GM08714 (cell line): ENCODE measurements around the gene HOXA13.

Experiments used
- H3K4me3 ChIP-seq: fragments of 200-500 bp; sonication (Bioruptor generic); 2 replicates; pipeline ENCODE4 v1.5.1; 2014; ENCODE audit warnings: mild to moderate bottlenecking, low read length, inconsistent platforms
- ZNF274 ChIP-seq: IDR thresholded peaks from 2 replicates; pipeline ENCODE4 v1.6.1; 2012; ENCODE audit warnings: mild to moderate bottlenecking, low read depth, low read length

HOXA13 gene

DNA sequence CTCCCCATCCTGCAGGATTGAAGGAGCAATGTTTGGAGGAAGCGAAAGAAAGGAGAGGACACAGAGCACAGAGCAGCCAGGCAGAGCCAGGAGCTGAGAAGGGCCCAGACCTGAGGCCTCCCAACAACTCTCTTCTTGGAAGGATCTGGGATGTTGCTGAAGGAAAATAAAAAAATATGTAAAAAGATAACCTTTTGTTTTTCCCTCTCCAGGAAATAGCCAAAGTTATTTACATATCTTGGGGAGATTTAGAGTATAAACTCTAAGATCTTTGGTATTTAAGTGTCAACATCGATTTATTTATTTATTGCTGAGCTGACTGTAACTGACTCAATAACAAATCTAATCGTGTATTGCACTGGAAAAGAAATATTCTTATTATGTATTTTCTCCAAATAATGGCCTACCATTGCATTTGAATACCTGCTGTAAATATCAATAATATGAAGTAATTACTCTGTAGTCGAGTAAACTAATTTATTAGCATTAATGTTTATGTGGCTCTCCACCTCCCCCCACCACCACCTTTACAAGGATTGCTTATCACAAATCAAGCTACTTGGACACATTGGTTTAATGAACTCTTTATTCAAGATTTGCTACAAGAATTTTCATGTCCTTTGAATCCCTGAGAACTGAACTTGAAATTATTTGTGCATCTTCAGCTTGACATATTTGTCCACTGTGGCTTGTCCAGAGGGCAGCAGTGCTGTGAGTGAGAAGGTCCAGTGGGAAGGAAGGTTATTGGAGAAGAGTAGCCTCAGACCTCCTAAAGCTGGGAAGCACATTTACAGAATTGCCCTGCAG lies 13.0 kb downstream of the HOXA13 start:
- no peak for TF ChIP-seq ZNF274
- no peak overlapping the region for H3K4me3 ChIP-seq

DNA sequence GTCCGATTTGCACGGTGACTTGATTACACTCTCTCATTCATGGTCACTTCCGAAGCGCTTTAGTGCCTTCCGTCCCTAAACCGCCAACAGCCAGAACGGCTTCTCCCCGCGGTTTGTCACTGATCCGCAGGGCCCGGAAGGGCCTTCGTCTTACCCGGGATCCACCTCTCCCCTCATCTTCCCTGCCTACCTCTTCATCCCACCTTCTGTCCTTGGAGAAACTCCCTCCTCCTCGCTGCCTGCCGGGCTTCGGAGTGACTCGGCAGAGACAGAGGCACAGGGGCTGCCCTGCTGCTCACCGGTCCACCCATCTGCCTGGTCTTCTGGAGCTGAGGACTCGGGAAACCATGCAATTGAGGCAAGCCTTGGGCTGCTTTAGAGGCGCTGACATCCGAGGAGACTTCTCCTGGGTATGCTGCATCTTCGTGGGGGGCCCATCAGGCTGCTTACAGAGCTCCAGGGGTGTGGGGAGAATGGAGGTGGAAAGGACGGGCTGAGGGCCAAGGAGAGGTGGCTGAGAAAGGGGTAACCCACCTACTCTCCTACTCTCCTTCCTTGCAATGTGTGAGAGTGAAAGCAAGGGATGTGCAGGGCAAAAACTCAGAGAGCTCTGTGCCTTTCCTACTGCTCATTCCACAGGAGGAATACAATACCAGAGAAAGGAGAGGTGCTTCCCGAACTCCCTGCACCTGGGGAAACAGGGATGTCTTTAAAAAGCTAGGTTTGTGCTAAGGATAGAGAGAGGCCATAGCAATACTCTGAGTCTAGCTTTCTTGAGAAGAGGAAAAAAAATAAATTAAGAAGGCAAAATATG lies 13.8 kb downstream of the HOXA13 start:
- no peak for TF ChIP-seq ZNF274
- H3K4me3 ChIP-seq = no peak overlapping the region

DNA sequence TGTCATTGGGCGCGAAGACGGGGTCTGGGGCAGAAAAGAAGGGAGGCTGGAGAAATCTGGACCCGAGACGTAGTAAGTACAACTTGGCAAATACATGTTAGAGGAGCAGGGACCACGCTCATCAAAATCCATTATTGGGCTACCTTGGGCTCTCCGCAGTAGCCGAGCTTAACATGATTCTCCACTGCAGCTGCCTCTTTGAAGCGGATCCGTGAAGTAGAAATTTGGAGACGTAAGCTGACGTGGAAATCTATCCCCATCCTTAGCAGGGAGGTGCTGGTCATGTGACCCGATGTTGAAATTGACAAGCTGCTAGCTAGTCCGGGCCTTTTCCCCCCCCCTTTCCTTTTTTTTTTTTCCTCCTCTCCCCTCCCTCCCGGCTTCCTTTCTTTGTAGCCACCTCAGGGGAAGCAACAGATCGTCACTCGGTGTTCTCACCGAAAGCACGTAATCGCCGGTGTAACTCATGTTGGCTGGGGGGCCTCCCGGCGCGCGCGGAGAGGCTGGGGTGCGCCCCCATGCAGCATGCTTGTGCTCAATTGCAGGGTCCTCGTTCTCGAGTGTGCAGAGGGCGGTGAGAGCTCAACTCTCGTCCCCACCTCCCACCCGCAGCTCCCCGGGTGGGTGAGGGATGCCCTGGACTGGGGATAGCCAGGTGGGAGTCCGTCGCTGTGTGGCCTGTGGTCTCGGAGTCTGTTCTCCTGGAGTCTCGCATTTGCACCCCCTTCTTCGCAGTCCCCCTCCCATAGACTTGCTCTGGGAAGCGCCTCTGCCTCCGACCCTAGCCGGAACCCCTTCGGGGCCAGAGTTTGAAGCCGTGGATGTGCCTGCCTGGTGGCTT lies 14.7 kb downstream of the HOXA13 start, which contains the start of gene HOXA11:
TSS of gene HOXA11 (minus strand) at position 220 of the 841 bp plus-strand sequence. CDS start at position 132, 88 bp downstream.
- no peak for TF ChIP-seq ZNF274

DNA sequence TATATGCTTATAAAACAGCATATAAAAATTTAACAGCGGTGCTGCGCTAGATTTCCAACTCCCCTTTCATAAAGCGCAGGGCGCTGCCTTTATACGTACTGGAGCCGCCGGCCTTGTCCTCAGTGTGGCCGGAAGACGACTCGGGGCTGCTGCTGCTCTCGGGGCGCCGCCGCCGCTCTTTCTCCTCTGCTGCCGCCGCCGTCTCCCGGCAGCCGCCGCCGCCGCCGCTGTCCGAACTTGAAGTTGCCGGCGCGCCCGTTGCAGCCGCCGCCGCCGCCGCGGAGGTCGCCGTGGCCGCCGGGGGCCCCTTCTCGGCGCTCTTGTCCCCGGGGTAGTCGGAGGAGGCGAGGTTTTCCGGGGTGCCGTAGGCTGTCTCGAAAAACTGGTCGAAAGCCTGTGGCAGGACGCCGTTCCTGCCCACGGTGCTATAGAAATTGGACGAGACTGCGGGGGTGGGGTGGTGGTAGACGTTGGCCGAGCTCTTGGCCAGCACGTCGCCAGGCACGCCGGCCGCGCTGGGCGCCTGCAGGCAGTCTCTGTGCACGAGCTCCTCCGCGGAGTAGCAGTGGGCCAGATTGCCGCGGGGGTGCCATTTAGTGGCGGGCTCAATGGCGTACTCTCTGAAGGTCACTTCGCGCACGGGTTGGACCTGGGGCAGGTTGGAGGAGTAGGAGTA lies 15.4 kb downstream of the HOXA13 start:
- peak overlapping the region; percentile 12 for H3K4me3 ChIP-seq
- TF ChIP-seq ZNF274 = no peak

More for the DNA sequence above, 14.7 kb downstream of the HOXA13 start, which contains the start of gene HOXA11:
- H3K4me3 ChIP-seq = peak within 1 kb of the TSS; percentile 12

DNA sequence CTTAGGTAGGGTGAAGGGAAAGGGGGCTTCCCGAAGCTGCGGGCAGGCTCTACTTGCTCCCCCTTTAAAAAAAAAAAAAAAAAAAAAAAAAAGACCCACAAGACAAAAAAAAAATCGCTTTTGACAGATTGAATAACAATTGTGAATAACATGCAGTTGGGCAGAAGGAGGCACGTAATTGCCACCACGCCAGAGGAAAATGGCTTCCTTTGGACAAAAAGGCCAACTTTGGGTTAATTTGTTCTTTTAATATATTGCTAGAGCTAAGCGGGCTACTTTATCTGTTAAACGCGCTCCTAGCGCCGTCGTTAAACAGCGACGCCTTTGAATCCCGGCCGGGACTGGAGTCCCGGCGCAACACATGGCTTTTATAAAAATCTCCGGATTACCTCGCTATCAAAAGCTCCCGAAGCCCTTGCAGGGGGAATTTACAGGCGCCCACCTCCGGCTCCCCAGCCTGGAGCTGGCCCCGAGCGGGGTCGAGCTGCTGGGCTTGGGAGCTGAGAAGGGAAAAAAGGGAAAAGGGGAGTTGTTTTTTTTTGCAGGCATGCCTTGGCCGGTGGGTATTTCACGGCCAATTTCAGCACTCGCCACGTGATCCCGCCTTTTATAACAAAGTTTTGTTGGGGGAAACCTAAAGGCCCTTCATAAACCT lies 16.1 kb downstream of the HOXA13 start:
- H3K4me3 ChIP-seq = peak overlapping the region; percentile 12
- no peak for TF ChIP-seq ZNF274

DNA sequence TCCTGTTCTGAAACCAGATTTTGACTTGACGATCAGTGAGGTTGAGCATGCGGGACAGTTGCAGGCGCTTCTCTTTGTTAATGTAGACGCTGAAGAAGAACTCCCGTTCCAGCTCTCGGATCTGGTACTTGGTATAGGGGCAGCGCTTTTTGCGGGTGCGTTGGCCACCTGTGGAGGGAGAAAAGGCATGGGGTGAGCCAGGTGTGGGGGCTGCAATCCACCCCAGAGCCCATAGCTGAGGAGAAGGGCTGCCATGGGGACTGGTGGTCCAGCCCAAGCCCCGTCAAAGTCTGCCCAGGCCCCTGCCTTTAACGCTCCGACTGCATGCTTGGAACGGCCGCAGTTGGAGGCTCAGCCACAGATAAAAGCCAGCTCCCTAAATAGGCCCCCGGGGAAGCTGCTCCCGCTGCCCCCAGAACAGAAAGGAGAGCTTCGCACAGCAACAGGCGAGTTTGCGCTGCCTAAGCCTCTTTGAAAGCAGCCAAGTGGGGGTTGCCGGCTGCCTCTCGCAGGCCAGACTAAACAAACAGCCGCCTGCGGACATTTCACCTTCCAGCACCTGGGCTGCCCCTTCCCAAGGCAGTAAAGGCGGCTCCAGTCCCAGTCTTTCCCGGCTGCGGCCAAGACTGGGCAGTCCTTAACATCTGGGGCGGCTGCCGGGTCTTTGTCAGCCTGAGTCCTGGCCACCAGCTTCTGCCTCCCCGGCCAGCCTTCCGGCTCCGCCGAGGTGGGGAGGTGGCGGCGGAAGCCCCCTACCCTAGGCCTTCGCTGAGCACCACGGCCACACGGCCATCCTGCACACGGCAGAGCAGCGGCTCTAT lies 16.8 kb downstream of the HOXA13 start:
- TF ChIP-seq ZNF274 = no peak
- H3K4me3 ChIP-seq = peak overlapping the region; percentile 12; the same call in 1 of the 2 replicates

DNA sequence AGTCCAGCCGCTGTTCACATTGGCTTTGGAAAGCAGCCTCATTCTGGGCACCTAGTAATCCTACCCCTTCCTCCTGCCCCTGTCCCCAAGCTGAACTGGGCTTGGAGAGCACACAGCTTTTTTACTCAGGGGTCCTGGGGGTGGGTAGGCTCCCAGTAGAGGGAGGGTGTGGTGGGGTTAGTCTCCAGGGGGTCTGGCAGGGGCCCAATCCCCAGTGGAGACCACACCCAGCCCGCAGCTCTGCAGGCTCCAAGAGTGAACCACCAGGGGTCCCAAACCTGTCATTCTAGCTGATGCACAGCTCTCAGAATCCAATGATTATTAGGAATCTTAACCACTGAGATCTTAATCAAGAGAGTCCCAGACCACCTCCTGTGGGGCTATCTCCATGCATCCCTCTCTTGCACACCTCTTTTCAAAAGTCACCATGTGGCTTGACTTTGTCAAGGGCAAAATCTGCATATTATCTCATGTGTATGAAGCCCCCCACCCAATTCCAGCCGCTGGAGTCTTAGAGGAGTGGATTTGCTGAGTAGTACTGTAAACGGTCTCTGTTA lies 17.5 kb downstream of the HOXA13 start:
- no peak for TF ChIP-seq ZNF274
- no peak overlapping the region for H3K4me3 ChIP-seq

DNA sequence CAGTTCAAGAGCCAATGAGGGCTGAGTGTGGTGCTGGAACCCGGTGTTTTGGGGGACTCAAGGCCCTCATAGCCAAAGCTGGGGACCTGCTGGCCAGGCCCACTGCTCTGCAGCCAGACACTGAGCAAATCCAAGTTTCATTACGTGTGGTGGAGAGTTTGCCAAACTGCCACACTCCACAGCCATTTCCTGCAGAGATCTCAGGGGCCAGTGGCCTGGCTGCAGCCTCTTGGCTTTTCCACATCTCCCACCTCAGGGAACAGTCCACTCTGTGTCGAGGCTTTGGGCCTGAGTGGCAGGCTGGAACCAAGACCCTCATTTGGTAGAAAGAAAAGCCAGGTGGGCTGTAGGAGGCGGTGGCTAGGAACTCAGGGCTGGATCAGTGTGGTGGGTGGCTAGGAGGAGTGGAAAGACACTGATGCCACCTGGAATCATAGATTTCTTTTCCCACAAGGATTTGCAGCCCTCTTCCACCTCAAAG lies 18.1 kb downstream of the HOXA13 start:
- no peak for TF ChIP-seq ZNF274
- H3K4me3 ChIP-seq = no peak overlapping the region

DNA sequence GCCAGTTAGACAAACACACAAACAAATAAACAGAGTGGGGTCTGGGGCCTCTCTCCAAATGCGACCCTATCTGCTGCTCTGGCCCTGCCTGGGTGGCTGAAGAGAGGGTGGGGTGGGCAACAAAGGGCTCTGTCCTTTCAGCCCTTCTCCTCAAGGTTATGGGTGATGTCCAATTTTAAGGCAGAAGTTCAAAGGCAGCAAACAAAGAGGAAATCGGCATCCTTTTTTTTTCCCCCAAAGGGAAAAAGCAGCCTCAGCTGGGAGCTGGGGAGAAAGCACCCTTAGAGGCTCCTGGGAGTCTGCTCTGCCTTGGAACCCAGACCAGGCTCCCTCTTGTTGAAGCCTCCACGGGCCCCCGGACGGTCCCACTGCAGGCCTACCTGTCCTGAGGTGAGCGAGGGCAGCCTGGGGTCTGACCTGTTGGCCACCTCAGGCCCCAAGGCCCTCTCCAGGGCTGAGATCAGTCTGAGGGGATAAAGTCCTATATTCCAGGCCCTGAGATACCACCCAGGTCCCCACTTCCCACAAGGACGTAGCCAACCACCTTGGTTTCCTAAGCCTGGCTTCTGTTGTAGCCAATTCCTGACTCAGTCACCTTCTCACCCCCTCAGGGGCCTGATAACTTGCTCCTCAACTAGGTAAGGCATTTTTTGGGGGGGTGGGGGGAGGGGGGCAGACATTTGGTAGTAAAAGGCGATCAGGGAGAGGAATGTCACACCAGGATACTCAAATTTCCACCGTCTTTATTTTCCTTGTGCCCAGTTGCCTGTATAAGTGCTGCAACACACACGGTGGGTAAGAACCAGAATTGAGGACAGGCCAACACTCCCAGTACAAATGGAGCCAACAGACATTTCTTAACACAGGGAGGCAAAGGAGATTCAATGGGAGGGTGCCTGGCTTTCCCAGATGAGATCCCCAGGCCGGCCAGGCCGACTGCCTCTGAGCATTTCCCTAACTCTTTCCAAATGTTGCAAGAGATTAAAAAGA lies 19.2 kb downstream of the HOXA13 start:
- no peak overlapping the region for H3K4me3 ChIP-seq
- TF ChIP-seq ZNF274 = no peak

DNA sequence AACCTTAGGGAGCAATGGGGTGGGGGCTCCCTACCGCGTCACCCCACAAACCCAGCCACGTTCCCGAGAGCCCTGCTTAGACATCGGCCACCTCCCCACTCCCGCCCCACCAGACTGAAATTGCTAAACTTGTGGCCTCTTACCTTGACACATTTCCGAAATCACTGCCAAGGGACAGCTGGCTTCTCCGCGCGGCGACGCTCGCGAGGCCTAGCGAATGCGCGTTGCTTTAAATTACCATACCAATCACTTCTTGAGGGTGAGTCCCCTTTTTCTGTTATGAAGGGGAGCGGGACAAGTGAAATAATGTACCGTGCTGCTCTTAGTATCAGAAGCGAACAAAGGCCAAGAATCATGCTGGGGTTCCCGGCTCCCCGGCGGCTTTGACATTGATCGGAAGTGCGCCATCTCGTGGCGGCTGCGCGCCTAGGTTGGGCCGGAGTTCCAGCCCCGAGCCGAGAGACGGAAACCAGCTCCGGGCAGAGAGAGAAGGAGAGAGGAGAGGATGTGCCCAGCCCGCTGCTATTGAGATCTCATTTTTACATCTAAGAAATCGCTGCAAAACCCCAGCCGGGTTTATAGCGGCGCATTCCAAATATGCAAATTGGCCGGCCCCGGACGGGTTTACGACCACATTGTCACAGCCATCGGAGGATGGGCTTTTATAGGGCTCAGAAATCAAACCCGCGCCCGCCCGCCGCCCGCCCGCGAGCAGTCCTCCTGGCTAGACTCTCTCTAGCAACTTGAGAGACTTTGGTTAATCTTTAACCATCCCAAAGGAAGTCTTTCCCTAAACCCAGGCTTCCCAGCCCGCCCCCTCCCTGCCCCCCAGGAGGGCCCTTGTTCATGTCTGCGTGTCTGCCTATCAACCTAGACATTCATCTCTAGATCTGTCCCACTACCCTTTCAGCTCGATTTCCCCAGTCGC lies 20.1 kb downstream of the HOXA13 start:
- no peak overlapping the region; the same call in 1 of the 2 replicates for H3K4me3 ChIP-seq
- TF ChIP-seq ZNF274 = no peak
